Measurements from ENCODE around the gene IL23A. TPM values are rescaled to one million over a fixed set of nuclear protein-coding genes. Genes with fewer than 3 reads are reported as not detected.
"Not testable (repeated sequence)": the region's sequence is repeated elsewhere in the genome, so short reads cannot be mapped to it uniquely, and the experiment has no call there.

The IL23A gene
- total and polyA plus RNA-seq, 2 experiments from 2014 or later, result 0.63 TPM; not detected in 1

DNA sequence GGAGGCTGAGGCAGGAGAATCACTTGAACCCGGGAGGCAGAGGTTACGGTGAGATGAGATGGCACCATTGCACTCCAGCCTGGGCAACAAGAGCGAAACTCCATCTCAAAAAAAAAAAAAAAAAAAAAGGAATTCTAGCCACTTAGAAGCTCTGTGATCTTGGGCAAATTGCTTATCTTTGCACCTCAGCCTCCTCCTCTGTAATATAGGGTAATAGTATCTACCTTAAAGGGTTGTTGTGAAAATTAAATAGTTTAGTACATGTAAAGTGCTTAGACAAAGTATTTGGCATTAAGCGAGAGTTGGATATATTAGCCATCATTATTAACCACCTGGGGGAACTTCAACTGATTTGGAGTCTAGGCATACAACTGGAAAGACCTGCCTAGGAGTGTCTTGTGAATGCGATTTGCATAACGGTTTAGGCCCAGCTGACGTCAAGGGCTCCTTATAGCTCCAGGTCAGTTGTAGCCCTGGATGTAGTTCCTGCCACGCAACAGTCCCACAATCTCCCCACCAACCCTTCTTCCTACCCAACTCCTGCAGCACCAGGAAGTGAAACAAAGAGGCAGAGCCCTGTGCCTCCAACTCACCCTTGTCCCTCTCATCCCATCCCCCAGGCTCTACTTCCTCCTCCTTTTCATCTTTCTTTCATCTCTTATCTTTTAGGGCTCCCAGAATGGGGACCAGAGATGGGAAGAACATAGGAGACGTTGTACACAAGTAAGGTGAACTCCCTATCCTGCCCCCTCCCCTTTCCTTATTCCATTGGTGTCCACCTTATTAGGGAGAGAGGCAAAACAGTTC, 2.1 kb upstream of the IL23A start:
- Histone ChIP-seq H3K27me3 (no peaks in the 10 kb centered on the region), H3K4me1 (ENCODE audit: low read depth) (peaks cover 5% of the 10 kb centered on the region), H3K27ac (no peak overlapping the region), H3K36me3 (no peaks in the 10 kb centered on the region), H3K4me3 (no peak overlapping the region), H3K9me3 (ENCODE audit: low read depth) (no peaks in the 10 kb centered on the region)
- TF ChIP-seq, protein P1, sequence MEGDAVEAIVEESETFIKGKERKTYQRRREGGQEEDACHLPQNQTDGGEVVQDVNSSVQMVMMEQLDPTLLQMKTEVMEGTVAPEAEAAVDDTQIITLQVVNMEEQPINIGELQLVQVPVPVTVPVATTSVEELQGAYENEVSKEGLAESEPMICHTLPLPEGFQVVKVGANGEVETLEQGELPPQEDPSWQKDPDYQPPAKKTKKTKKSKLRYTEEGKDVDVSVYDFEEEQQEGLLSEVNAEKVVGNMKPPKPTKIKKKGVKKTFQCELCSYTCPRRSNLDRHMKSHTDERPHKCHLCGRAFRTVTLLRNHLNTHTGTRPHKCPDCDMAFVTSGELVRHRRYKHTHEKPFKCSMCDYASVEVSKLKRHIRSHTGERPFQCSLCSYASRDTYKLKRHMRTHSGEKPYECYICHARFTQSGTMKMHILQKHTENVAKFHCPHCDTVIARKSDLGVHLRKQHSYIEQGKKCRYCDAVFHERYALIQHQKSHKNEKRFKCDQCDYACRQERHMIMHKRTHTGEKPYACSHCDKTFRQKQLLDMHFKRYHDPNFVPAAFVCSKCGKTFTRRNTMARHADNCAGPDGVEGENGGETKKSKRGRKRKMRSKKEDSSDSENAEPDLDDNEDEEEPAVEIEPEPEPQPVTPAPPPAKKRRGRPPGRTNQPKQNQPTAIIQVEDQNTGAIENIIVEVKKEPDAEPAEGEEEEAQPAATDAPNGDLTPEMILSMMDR (IDR thresholded peaks at IDR 0.05; ENCODE audit: low read depth, low read length), result no peak
- no peak for DNase-seq (ENCODE audit: low read depth in 1 of 2, low spot score in 1 of 2)

DNA sequence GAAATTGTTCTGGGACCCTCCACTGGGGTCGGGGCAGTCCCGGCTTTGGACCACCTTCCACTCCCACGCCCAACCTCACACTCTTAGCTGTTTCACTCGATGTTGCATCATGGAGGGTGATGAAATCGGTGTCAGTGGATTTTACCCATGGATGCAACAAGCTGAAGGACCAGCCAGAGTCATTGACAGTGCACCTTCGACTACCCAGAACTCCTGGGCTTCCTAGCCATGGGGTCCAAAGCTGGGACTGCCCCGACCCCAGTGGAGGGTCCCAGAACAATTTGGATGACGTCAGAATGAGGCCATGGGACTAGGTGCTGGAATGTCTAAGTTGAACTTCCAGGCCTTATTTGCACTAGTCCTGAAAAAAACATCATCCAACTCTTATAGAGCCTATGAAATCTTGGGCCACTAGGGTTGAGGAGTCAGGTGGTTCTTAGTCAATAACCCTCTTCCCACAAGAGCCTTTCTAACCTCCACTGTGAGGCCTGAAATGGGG, 882 bp upstream of the IL23A start:
- H3K36me3 ChIP-seq, result peaks cover under 1% of the 10 kb centered on the region
- H3K9me3 ChIP-seq (ENCODE audit: low read depth), result no peaks in the 10 kb centered on the region
- H3K27me3 ChIP-seq, result no peaks in the 10 kb centered on the region
- DNase-seq (ENCODE audit: low read depth in 1 of 2, low spot score in 1 of 2), result no peak
- H3K4me3 ChIP-seq, result no peak overlapping the region
- TF ChIP-seq, protein P1 (IDR thresholded peaks at IDR 0.05; ENCODE audit: low read depth, low read length), result no peak
- peaks cover 5% of the 10 kb centered on the region for H3K4me1 ChIP-seq (ENCODE audit: low read depth)
- no peak overlapping the region for H3K27ac ChIP-seq

DNA sequence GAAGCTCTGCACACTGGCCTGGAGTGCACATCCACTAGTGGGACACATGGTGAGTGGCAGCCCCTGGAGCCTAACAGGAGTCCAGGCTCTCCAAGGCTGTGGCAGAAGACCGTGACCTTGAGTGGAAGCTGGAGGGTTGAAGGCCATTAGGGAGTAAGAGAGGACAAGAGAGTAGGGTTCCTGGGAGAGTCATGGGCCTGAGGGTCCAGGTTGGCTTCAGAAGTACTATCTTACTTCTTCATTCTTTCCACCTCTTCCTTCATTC, 406 bp downstream of the IL23A start:
- TF ChIP-seq, protein P1 (IDR thresholded peaks at IDR 0.05; ENCODE audit: low read depth, low read length), result no peak
- no peak for DNase-seq (ENCODE audit: low read depth in 1 of 2, low spot score in 1 of 2)
- no peaks in the 10 kb centered on the region for H3K27me3 ChIP-seq
- no peak overlapping the region for H3K27ac ChIP-seq
- H3K36me3 ChIP-seq, result peaks cover 13% of the 10 kb centered on the region
- no peak overlapping the region for H3K4me3 ChIP-seq
- H3K9me3 ChIP-seq (ENCODE audit: low read depth), result no peaks in the 10 kb centered on the region
- H3K4me1 ChIP-seq (ENCODE audit: low read depth), result no peaks in the 10 kb centered on the region

DNA sequence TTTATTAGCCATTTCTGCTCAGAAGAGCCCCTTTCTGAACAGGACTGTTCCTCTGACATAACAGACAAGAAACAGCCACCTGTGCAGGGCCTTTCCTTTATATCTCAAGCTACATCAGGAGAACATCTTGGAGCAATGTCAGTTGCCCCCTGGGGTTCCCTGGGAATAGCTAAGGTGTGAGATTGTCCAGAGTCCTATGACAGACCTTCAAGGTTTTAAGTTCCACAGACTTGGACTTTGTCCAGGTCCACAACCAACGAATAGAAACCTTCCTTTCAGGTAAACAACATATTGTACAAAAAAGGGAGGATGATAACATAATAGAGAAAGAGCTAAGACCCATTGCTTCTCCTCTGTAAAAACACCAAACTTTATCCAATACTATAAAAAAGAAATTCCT, 2.9 kb downstream of the IL23A start:
- H3K36me3 ChIP-seq, result peaks cover 23% of the 10 kb centered on the region
- H3K27ac ChIP-seq, result peak overlapping the region; percentile 39
- TF ChIP-seq, protein P1 (IDR thresholded peaks at IDR 0.05; ENCODE audit: low read depth, low read length), result no peak
- H3K4me3 ChIP-seq, result no peak overlapping the region
- no peaks in the 10 kb centered on the region for H3K4me1 ChIP-seq (ENCODE audit: low read depth)
- DNase-seq (ENCODE audit: low read depth in 1 of 2, low spot score in 1 of 2), result no peak
- no peaks in the 10 kb centered on the region for H3K9me3 ChIP-seq (ENCODE audit: low read depth)
- H3K27me3 ChIP-seq, result no peaks in the 10 kb centered on the region

DNA sequence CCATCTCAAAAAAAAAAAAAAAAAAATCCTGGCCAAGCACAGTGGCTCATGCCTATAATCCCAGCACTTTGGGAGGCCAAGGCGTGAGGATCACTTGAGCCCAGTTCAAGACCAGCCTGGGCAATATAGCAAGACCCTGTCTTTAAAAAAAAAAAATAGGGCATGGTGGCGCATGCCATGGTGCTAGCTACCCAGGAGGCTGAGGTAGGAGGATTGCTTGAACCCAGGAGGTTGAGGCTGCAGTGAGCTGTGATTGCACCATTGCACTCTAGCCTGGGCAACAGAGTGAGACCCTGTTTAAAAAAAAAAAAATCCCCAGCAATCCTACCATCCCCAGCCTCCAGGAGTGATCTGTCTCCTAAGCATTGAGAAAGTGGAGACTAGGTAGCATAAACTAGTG, 3.6 kb downstream of the IL23A start:
- H3K36me3 ChIP-seq, result peaks cover 23% of the 10 kb centered on the region
- H3K27ac ChIP-seq; H3K27me3 ChIP-seq; DNase-seq (ENCODE audit: low read depth in 1 of 2, low spot score in 1 of 2); H3K9me3 ChIP-seq (ENCODE audit: low read depth); H3K4me1 ChIP-seq (ENCODE audit: low read depth); H3K4me3 ChIP-seq: not testable (repeated sequence)

DNA sequence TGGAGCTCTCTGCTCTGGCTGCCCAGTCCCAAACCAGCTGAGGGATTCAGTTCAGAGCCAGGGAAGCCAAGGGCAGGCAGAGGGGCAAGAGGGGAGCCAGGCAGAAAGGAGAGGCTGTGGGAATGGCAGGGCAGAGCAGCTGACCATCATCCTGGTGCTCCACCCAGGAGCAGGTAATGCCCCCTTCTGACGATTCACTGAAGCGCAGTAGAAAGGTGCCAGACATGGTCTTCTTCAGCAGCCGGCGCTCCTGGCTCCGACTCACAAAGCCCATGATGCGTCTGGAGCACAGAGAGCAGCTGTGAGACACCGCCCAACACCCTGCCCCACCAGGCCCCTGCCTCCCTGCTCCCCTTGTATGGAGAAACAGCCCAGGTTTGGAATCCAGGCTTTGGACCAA, 8.0 kb downstream of the IL23A start:
- Histone ChIP-seq H3K36me3 (peaks cover 46% of the 10 kb centered on the region), H3K27me3 (no peaks in the 10 kb centered on the region), H3K9me3 (ENCODE audit: low read depth) (no peaks in the 10 kb centered on the region), H3K4me3 (no peak overlapping the region), H3K4me1 (ENCODE audit: low read depth) (no peaks in the 10 kb centered on the region), H3K27ac (no peak overlapping the region)
- DNase-seq (ENCODE audit: low read depth in 1 of 2, low spot score in 1 of 2), result no peak
- TF ChIP-seq, protein P1 (IDR thresholded peaks at IDR 0.05; ENCODE audit: low read depth, low read length), result no peak

DNA sequence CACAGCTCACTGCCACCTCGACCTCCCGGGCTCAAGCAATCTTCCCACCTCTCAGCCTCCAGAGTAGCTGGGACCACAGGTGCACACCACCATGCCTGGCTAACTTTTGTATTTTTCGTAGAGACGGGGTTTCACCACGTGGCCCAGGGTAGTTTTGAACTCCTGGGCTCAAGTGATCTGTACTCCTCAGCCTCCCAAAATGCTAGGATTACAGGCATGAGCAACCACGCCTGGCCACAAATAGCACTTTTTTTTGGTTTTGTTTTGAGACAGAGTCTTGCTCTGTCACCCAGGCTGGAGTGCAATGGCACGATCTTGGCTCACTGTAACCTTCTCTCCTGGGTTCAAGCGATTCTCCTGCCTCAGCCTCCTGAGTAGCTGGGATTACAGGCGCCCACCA, 8.6 kb downstream of the IL23A start:
- peaks cover 47% of the 10 kb centered on the region for H3K36me3 ChIP-seq
- H3K4me3 ChIP-seq; DNase-seq (ENCODE audit: low read depth in 1 of 2, low spot score in 1 of 2); H3K9me3 ChIP-seq (ENCODE audit: low read depth); H3K27ac ChIP-seq; H3K4me1 ChIP-seq (ENCODE audit: low read depth); H3K27me3 ChIP-seq: not testable (repeated sequence)

Data from cardiac muscle cell (in vitro differentiated cells and primary cell).